22Rv1 (cell line): ENCODE data around the gene PPDPF.

Source experiments
- CTCF ChIP-seq: fragments of 450-650 bp; IDR thresholded peaks from 2 replicates; pipeline ENCODE4 v1.5.1; 2017; ENCODE audit warnings: mild to moderate bottlenecking
- ZFX ChIP-seq: fragments of 450-650 bp; IDR thresholded peaks from 2 replicates; pipeline ENCODE4 v1.6.1; 2017; ENCODE audit warnings: antibody characterized with exemption, borderline replicate concordance

DNA sequence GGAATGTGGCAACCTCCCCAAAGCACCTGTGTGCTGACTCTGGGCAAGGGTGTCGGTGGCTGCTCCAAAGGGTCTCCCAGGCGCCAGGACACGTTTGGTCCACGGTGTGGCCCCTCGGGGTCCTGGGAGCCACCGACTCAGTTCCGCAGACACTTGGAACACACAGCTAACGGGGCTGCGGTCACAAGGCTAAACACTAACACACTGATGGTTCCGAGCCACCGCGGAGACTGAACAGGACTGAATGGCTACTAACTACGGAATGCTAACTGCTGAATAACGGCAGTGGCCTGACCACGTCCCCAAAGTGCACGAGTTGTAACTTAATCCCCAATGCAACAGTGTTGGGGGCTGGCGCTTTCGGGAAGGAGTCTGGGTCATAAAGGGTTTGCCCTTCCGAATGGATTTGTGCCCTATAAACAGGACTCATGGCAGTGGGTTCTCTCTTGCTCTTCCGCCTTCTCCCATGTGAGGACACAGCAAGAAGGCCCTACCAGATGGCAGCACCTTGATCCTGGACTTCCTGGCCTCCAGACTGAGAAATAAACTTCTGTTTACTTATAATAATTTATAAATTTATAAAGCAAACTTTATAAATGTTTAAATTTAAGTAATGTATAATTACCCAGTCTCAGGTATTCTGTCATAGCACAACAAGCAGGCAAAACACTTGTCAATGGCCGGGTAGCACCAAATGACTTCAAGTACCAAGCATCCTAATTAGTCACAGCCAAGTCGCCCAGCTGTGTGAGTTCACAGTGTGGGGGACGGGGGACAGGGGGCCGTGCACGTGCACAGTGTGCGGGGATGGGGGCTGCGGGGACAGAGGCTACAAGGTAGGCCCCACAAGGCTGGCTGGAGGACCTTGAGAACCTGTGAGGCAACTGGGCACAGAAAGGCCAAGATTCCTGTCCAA, 19.4 kb upstream of the PPDPF start:
- no peak for TF ChIP-seq CTCF
- TF ChIP-seq ZFX, result no peak
